Mucosa of descending colon (tissue), 3 donors: ENCODE measurements around the gene HECTD3. TPM values are rescaled to one million over a fixed set of nuclear protein-coding genes. Genes with fewer than 3 reads are reported as not detected.

Experiments used
- ATAC-seq: fragments of 200-7000 bp; cut with Tn5 transposase; one replicate; pipeline ENCODE4 v1.9.1; 2020; ENCODE audit warnings: mild to moderate bottlenecking, moderate library complexity
- DNase-seq, 3 donors: peaks; one replicate each; pipeline ENCODE4 v3.0.0-alpha.2; 2020
- H3K36me3 ChIP-seq: fragments of 200-600 bp; one replicate; pipeline ENCODE4 v1.8.0; 2021; ENCODE audit warnings: low read depth, mild to moderate bottlenecking
- H3K4me1 ChIP-seq: fragments of 200-600 bp; one replicate; pipeline ENCODE4 v1.8.0; 2021; ENCODE audit warnings: low read depth, mild to moderate bottlenecking
- H3K4me3 ChIP-seq: fragments of 200-600 bp; one replicate; pipeline ENCODE4 v1.8.0; 2021; ENCODE audit warnings: mild to moderate bottlenecking
- H3K9me3 ChIP-seq: fragments of 200-600 bp; one replicate; pipeline ENCODE4 v1.8.0; 2021; ENCODE audit warnings: mild to moderate bottlenecking
- intact Hi-C, 2 donors: fragments of 100-400 bp; cut with DNase I in 1 of 2; cut with micrococcal nuclease in 1 of 2; formaldehyde crosslinking; loops; one replicate each; pipeline versions ENCODE4 v1.11.0 to v1.11.1; 2022; cut with DNase I, micrococcal nuclease
- total RNA-seq, 3 donors: library from RNA; stranded (reverse); fragmentation: NEBNext Ultra II Directional in 2 of 3; extraction: Animal tissue kit (Norgen Biotek cat#: 25700) in 2 of 3; gene quantifications; one replicate each; pipeline versions ENCODE4 v1.2.1 to v1.2.4, GENCODE V29; 2021 to 2023
- TF ChIP-seq, protein P1 (sequence below): fragments of 200-600 bp; IDR thresholded peaks from one replicate; pipeline ENCODE4 v1.8.0; 2022; ENCODE audit warnings: antibody characterized with exemption, mild to moderate bottlenecking
- donor health status: DM: no; HTN: no; CAD: no; lungs with moderate emphysema.
- donor health status: DM: no; HTN: no; CAD: no.
- donor health status: DM: no; HTN: yes; CAD: no.

The HECTD3 gene
- total RNA-seq, 3 donors from 2014 or later = 78.0 to 143 (median 108) TPM

- TF ChIP-seq, protein P1, sequence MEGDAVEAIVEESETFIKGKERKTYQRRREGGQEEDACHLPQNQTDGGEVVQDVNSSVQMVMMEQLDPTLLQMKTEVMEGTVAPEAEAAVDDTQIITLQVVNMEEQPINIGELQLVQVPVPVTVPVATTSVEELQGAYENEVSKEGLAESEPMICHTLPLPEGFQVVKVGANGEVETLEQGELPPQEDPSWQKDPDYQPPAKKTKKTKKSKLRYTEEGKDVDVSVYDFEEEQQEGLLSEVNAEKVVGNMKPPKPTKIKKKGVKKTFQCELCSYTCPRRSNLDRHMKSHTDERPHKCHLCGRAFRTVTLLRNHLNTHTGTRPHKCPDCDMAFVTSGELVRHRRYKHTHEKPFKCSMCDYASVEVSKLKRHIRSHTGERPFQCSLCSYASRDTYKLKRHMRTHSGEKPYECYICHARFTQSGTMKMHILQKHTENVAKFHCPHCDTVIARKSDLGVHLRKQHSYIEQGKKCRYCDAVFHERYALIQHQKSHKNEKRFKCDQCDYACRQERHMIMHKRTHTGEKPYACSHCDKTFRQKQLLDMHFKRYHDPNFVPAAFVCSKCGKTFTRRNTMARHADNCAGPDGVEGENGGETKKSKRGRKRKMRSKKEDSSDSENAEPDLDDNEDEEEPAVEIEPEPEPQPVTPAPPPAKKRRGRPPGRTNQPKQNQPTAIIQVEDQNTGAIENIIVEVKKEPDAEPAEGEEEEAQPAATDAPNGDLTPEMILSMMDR = no peak
- Histone ChIP-seq H3K4me1 (no peaks in the 10 kb centered on the region), H3K4me3 (no peak overlapping the region), H3K36me3 (no peaks in the 10 kb centered on the region), H3K9me3 (no peaks in the 10 kb centered on the region)
- DNase-seq = no peak
- intact Hi-C loops = no loop called here
- no peak for ATAC-seq
Observed at GRCh38 chr1:45023663-45024062, 12.5 kb upstream of the HECTD3 start.

DNA sequence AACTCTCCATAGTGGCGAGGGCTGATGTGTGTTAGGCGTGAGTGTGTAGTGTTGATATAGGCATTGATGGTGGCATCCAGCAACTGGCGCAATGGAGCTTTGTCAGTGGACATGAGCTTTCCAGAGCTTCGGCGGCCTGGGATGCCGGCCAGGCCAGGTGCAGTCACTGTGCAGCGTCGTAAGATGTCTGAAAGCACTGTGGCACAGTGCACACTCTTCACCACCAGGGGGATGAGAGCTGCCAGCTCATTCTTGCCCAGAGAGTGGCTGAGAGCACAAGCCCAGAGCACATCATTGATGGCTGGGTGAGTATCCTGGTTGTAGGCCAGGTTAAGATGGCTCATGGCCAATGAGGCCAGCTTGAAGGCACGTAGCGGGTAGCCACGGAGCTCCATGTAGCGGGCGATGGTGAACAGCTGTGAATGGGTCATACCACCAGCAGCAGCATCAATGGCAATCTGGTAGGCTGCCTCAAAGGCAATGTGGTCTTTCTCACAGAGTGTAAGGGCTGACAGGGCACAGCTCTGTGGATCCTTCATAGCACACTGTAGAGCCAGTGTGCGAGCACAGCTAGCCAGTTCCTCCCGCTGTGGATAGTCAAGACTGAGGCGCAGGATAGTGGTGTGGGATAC lies 7.6 kb upstream of the HECTD3 start:
- intact Hi-C loops = loop anchor here in 1 of 2 donors (10.0 kb wide), 1 partner anchor 224 kb away; no protein-coding TSS in a partner anchor
- Histone ChIP-seq H3K4me1 (no peaks in the 10 kb centered on the region), H3K9me3 (no peaks in the 10 kb centered on the region), H3K4me3 (no peak overlapping the region), H3K36me3 (no peaks in the 10 kb centered on the region)
- peak; percentile 96 for ATAC-seq
- DNase-seq = peak; percentile 64 to 84 (median 78)
- TF ChIP-seq, protein P1 = peak; percentile 70

DNA sequence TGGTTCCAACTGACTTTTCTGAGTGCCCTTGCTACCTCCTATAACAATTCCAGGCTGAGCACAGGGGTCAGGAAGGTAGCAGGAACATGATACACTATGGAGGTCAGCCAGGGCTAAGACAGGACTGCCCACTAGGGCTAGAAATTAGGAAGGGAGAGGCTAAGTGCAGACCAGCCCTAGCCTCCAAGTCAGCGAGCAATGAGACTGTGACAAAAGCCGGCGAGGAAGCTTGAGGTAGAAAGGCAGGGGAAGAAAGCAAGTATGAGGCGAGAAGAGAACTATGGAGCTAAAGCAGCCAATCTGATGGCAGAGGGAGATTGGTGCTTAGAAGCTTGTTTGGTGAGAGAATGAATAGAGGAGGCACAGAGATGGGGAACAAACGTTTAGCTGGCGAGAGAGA lies 5.6 kb upstream of the HECTD3 start:
- TF ChIP-seq, protein P1 = no peak
- DNase-seq (no peak), ATAC-seq (no peak)
- Histone ChIP-seq H3K9me3 (no peaks in the 10 kb centered on the region), H3K36me3 (no peaks in the 10 kb centered on the region), H3K4me3 (no peak overlapping the region), H3K4me1 (peaks cover 12% of the 10 kb centered on the region)
- intact Hi-C loops = loop anchor here in 1 of 2 donors (10.0 kb wide), 1 partner anchor 222 kb away; no protein-coding TSS in a partner anchor

DNA sequence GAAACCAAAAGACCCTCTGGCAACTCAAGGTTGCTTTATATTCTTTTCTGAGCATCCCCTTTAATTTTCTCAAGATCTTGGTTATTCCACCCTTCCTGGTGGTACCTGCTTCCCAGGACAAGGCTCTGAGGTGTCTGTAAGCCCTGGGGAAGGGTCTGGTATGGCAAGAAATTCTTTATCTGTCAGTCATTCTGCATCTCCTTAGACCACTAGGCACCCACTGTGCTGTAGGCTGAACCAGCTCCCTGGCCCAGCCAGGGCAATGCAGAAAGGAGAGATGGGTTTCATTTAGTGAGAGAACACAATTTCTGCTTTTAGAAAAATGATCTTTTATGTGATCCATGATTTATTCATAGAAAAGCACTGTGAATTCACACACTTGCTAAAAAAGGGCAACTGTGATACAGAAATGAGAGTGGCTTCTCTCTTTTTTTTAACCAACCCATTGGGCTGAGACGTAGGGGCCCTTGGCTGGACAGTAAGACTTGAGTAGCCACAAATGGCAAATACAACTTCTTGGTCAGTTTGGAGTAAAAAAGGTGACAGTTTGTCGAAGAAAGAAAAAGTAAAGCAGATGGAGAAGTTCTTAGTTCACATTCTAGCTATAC lies 5.1 kb upstream of the HECTD3 start:
- TF ChIP-seq, protein P1 = no peak
- H3K4me1 ChIP-seq = peaks cover 18% of the 10 kb centered on the region
- H3K36me3 ChIP-seq = no peaks in the 10 kb centered on the region
- intact Hi-C loops = loop anchor here in 1 of 2 donors (10.0 kb wide), 1 partner anchor 221 kb away; no protein-coding TSS in a partner anchor
- H3K9me3 ChIP-seq = no peaks in the 10 kb centered on the region
- no peak for DNase-seq
- H3K4me3 ChIP-seq = no peak overlapping the region
- ATAC-seq = no peak

DNA sequence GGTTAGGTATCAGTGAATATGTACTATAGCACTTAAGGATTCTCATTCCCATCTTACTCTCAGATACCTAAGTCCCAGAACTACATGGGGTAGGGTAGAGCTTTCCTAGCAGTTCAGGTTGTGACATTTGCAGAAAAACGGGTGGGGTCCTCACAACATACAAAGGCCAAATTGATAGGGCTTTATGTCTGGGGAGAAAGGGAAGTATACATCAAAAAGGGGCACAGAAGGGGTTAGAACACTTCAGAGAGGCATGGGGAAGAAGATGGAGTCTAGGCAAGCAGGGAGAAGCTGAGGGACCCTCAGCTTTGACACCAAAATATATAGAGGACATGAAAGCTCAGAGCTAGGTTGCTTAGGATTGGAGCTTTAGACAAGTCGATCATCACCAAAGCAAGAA lies 4.6 kb upstream of the HECTD3 start:
- DNase-seq (no peak), ATAC-seq (no peak)
- H3K4me1 ChIP-seq = peaks cover 18% of the 10 kb centered on the region
- no peaks in the 10 kb centered on the region for H3K36me3 ChIP-seq
- intact Hi-C loops = loop anchor here (2.0 to 10.0 kb wide), 2 partner anchors 221 to 285 kb away; no protein-coding TSS in a partner anchor
- no peaks in the 10 kb centered on the region for H3K9me3 ChIP-seq
- no peak overlapping the region for H3K4me3 ChIP-seq
- TF ChIP-seq, protein P1 = no peak
